GM19240 (cell line): ENCODE measurements around the gene HDAC4.

Experiments
- DNase-seq: peaks from one replicate; pipeline ENCODE4 v3.0.0; 2011; ENCODE audit warnings: low spot score; ENCODE audit not compliant: insufficient read length

HDAC4 gene

DNA sequence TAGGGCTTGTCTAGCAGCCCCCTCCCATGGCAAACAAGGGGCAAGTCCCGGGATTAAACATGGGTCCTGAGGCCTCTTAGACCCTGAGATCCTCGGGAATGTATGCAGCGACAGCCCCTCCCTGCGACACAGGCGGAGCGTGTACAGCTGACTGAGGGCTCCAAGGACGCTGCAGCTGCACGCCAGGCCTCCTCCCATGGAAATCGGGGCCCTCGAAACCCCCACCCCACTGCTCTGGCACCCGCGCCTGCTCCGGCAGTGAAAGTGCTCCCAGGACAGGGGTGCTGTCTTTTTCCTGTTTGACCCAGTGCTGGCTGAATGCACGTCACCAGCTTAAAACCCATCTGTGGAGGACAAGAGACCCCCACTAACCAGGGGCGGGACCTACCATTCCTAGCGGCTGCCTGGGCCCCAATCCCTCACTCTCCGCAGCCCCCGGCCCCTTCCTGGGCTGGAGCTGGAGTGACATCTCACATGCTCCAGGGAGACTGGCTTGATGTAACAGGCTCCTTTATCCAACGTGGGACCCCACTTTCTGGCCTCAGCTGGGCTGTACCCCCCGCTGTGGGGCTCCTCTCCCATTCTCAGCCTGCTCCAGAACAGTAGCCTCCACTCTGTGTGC lies 305.2 kb downstream of the HDAC4 start:
- DNase-seq: no peak

GRCh38 chr2:239094867-239095266 lies 306.0 kb downstream of the HDAC4 start:
- no peak for DNase-seq

GRCh38 chr2:239093952-239094351 lies 306.9 kb downstream of the HDAC4 start:
- no peak for DNase-seq

GRCh38 chr2:239093542-239093941 lies 307.3 kb downstream of the HDAC4 start:
- no peak for DNase-seq

GRCh38 chr2:239092571-239093294 lies 308.1 kb downstream of the HDAC4 start:
- DNase-seq: no peak

- DNase-seq: no peak
These were observed 310.9 kb downstream of the HDAC4 start for GRCh38 chr2:239089884-239090283.

DNA sequence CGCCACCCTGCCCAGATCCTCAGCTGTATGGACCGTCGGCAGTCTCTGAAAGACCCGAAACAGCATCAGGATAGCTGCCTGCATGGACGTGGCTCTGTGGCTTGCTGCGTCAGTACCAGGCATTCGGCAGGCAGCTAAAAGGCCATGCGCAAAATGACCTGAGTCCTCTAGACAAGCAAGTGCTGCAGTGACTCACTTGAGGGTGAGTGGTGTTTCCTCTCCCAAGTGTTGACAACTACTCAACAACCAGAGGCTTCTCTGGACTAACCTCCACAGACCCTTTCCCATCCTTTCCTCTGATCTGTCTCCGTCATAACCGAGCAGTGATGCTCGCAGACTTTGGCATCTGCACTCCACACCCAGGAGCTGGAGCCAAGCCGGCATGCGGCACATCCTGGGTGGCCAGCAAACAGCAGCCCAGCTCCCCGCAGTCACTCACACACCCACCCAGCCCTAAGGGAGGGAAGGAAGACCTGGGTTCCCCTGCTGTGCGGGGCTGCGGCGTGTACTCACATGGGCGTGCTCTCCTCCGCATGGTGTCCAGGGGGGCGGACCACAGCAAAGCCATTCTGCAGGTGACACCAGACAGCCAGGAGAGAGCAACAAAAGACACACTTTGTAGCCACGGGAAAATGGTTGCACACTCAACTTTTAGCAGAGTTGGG lies 313.6 kb downstream of the HDAC4 start:
- no peak for DNase-seq

DNA sequence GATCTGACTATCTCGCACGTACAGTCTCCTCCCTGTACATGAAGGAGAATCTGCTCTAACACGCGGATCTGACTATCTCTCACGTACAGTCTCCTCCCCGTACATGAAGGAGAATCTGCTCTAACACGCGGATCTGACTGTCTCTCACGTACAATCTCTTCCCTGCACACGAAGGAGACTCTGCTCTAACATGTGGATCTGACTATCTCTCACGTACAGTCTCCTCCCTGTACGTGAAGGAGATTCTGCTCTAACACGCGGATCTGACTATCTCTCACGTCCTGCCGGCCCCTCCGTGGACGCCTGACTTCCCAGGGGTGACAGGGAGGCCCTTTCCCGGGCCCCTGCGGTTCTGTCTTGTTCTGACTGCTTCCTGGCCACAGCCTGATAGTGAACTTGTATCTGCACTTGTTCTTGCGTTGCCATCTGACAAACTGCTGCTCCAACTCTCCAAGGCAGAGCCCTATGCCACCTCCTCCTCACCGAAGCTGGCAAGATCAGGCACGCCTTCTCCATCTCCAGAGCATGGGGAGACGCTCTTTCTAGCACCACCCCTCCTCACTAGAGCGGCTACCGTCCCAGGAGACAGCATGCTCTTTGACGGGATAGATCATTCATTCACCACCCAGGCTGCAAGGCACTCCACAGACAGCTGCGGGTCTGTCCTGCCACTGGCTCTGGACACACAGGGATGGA lies 314.3 kb downstream of the HDAC4 start:
- DNase-seq: no peak

- DNase-seq: no peak
These were observed 315.4 kb downstream of the HDAC4 start for GRCh38 chr2:239085201-239085992.

- DNase-seq: no peak
These were observed 316.8 kb downstream of the HDAC4 start for GRCh38 chr2:239084007-239084406.

GRCh38 chr2:239082425-239082824 lies 318.4 kb downstream of the HDAC4 start:
- no peak for DNase-seq

- DNase-seq: no peak
These were observed 319.2 kb downstream of the HDAC4 start for GRCh38 chr2:239081622-239082021.

DNA sequence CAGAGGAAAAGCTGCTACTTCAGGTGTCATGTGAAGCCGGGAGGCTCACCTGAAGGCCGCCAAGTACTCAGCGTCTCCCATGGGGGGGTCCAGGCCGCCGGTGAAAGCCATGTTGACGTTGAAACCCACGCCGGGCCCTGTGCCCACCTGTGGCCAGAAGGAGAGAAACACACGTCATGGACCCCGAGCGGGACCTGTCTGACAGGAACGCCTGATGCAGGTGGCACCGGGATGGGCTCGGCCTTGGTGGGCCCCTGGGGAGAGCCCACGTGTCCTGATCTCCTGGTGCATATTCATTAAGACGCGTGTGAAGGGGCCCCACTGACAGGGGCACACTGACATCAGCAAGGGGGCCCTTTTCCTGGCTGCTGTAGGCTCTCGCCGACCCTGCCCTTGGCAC lies 319.8 kb downstream of the HDAC4 start:
- DNase-seq: no peak

DNA sequence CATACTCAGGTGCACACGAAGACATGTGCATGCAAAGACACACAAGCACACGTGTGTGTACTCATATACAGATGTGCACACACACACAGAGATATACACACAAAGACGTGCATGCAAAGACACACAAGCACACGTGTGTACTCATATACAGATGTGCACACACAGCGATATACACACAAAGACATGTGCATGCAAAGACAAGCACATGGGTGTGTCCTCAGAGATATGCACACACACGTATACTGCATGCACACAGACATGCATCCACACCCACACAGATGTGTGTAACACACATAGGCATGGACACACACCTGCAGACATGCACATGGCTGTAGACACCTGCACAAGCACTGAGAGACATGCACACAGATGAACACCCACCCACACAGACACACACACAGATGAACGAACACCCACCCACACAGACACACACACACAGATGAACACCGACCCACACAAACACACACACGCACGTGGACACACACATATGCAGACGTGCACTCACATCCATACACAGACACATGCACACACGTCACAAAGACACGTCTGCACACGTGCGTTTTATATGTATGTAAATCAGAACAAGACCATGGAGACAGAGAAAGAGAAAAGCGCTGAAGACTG lies 321.0 kb downstream of the HDAC4 start:
- DNase-seq: no peak

GRCh38 chr2:239078128-239078924 lies 322.5 kb downstream of the HDAC4 start:
- DNase-seq: no peak

GRCh38 chr2:239077260-239077659 lies 323.6 kb downstream of the HDAC4 start:
- DNase-seq: no peak

DNA sequence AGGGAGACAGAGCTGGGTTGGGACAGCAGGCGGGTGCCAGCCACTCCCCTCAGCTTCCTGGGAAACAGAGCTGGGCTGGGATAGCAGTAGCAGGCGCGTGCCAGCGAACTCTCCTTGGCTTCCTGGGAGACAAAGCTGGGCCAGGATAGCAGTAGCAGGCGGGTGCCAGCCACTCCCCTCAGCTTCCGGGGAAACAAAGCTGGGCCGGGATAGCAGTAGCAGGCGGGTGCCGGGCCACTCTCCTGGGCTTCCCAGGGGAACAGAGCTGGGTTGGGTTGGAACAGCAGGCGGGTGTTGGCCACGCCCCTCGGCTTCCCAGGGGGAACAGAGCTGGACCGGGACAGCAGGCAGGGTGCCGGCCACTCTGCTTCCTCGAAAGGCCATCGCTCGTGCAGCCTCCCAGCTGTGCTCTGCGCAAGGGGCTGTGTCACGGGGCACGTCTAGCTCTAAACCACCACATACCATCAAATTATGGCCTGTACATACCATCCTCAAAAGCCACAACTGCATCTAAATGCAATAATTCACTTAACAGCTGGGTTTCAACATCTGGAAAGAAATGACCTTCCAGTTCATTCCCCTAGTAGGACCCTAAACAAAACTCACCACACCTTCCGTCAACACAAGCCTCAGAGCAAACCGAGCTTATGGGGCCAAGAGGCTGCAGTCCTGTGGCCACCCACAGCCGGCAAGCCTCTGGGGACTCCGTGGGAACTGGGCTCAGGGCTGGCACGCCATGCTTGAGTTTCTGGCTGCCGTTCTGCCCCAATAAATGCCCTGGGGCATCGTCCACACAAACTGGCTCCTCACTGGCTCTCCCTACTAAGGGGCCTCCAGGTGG lies 324.7 kb downstream of the HDAC4 start:
- no peak for DNase-seq

- no peak for DNase-seq
These were observed 326.9 kb downstream of the HDAC4 start for GRCh38 chr2:239073745-239074530.
